Measurements from ENCODE around the gene RAB11FIP2.

RAB11FIP2 gene

GRCh38 chr10:118034791-118035261 is 11.9 kb downstream of the RAB11FIP2 start:
- no peak for DNase-seq (ENCODE audit: low read depth in 2 of 2)

- DNase-seq (ENCODE audit: low read depth in 2 of 2) = no peak
Observed at GRCh38 chr10:118033905-118034304, 12.8 kb downstream of the RAB11FIP2 start.

- no peak for DNase-seq (ENCODE audit: low read depth in 2 of 2)
Observed at GRCh38 chr10:118032564-118032963, 14.2 kb downstream of the RAB11FIP2 start.

GRCh38 chr10:118031351-118032075 is 15.2 kb downstream of the RAB11FIP2 start:
- no peak for DNase-seq (ENCODE audit: low read depth in 2 of 2)

GRCh38 chr10:118028619-118029018 is 18.1 kb downstream of the RAB11FIP2 start:
- no peak for DNase-seq (ENCODE audit: low read depth in 2 of 2)

- DNase-seq (ENCODE audit: low read depth in 2 of 2) = no peak
Observed at GRCh38 chr10:118027397-118027796, 19.3 kb downstream of the RAB11FIP2 start.

- DNase-seq (ENCODE audit: low read depth in 2 of 2) = no peak
Observed at GRCh38 chr10:118026936-118027335, 19.8 kb downstream of the RAB11FIP2 start.

GRCh38 chr10:118020365-118020764 is 26.4 kb downstream of the RAB11FIP2 start:
- DNase-seq (ENCODE audit: low read depth in 2 of 2) = no peak

GRCh38 chr10:118017850-118018249 is 28.9 kb downstream of the RAB11FIP2 start:
- no peak for DNase-seq (ENCODE audit: low read depth in 2 of 2)

- no peak for DNase-seq (ENCODE audit: low read depth in 2 of 2)
Observed at GRCh38 chr10:118017071-118017740, 29.5 kb downstream of the RAB11FIP2 start.

GRCh38 chr10:118012952-118013525 is 33.7 kb downstream of the RAB11FIP2 start:
- DNase-seq (ENCODE audit: low read depth in 2 of 2) = no peak

- no peak for DNase-seq (ENCODE audit: low read depth in 2 of 2)
Observed at GRCh38 chr10:118007773-118008172, 39.0 kb downstream of the RAB11FIP2 start.

- DNase-seq (ENCODE audit: low read depth in 2 of 2) = no peak
Observed at GRCh38 chr10:118003126-118003525, 43.6 kb downstream of the RAB11FIP2 start.

GRCh38 chr10:118002581-118002980 is 44.2 kb downstream of the RAB11FIP2 start:
- no peak for DNase-seq (ENCODE audit: low read depth in 2 of 2)

- no peak for DNase-seq (ENCODE audit: low read depth in 2 of 2)
Observed at GRCh38 chr10:117997673-117998072, 49.1 kb downstream of the RAB11FIP2 start.

- no peak for DNase-seq (ENCODE audit: low read depth in 2 of 2)
Observed at GRCh38 chr10:117996709-117997108, 50.0 kb downstream of the RAB11FIP2 start.

- no peak for DNase-seq (ENCODE audit: low read depth in 2 of 2)
Observed at GRCh38 chr10:117994771-117995170, 52.0 kb downstream of the RAB11FIP2 start.

GRCh38 chr10:117993166-117993565 is 53.6 kb downstream of the RAB11FIP2 start:
- DNase-seq (ENCODE audit: low read depth in 2 of 2) = no peak

GRCh38 chr10:117991701-117992100 is 55.0 kb downstream of the RAB11FIP2 start:
- DNase-seq (ENCODE audit: low read depth in 2 of 2) = no peak

GRCh38 chr10:117989962-117990361 is 56.8 kb downstream of the RAB11FIP2 start:
- DNase-seq (ENCODE audit: low read depth in 2 of 2) = no peak

- no peak for DNase-seq (ENCODE audit: low read depth in 2 of 2)
Observed at GRCh38 chr10:117988814-117989213, 57.9 kb downstream of the RAB11FIP2 start.

- no peak for DNase-seq (ENCODE audit: low read depth in 2 of 2)
Observed at GRCh38 chr10:117987244-117987909, 59.4 kb downstream of the RAB11FIP2 start.

Data from activated CD8-positive, alpha-beta memory T cell treated with anti-CD3 and anti-CD28 coated beads for 4 hours (primary cell).